HG03159 (cell line): ENCODE data around the gene XIAP.
"Not testable (repeated sequence)": the region's sequence is repeated elsewhere in the genome, so short reads cannot be mapped to it uniquely, and the experiment has no call there.

Experiments
- ATAC-seq: cut with Tn5 transposase; IDR thresholded peaks from one replicate; pipeline ENCODE4 v1.9.1; 2021; ENCODE audit warnings: mild to moderate bottlenecking, moderate library complexity; ENCODE audit not compliant: unreplicated experiment

XIAP gene

DNA sequence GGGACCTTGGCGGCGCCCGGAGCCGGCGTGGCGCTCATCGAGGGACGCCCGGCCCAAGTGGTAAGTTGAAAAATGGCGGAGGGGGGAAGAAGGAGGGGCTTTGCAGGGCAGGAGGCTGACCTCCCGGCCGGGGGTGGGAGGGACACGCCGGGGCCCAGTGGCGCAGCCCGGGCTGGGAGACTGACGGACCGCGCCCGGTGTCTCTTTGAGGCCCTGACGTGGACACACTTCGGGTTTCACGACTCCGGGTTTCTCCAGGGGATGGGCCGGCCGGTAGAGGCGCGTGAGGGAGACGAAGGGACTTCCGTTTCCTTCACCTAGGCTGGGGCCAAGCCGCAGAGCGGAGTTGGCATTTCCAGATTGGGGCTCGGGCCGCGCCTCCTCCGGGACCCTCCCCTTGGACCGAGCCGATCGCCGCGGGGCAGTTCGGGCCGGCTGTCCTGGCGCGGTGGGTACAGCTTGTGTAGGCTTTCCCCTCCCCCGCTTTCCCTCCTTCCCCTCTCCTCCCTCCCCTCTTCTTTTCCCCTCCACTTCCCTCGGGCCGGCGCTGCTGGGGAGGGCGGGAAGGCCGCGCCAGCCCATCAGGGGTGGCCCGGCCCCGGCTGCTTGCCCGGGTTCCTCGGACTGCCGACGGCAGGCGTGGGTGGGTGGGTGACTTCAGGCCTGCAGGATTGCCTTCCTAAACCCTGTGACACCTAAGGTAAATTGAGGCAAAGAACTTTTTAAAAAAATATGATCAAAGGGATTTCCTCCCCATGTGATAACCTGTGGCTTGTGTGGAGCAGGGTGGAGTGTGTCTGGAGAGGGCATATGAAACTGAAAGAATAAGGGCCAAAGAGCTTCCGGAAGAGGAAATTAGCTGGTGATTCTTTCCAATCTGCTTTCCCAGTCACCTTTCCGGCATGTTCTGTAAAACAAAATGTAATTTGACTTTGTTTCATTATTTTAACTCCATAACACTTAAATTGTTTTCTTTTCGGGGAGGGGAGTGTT is at the start of gene XIAP:
TSS of gene XIAP (plus strand) at position 208 of the 993 bp plus-strand sequence. CDS start 25,610 bp downstream, outside the sequence.
- peak; percentile 77 for ATAC-seq

GRCh38 chrX:123814343-123814742 is 45.5 kb upstream of the XIAP start:
- no peak for ATAC-seq

- ATAC-seq: not testable (repeated sequence)
Observed at GRCh38 chrX:123814934-123815394, 44.9 kb upstream of the XIAP start.

DNA sequence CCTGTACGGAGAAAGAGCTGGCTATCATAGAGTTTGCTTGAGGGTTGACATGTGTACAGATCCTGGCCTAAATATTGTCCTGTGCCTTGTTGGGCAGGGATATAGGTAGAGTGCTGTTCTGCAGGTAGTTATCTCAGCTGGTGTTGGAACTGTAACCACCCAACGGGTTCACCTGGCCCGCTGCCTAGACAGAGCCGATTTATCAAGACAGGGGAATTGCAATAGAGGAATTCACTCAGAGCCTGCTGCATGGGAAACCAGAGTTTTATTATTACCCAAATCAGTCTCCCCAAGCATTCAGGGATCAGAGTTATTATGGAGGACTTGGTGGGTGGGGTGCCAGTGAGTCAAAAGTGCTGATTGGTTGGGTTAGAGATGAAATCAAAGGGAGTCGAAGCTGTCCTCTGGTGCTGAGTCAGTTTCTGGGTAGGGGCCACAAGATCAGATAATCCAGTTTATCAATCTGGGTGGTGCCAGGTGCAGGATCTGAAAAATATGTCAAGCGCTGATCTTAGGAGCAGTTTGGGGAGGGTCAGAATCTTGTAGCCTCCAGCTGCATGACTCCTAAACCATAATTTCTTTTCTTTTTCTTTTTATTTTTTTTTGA is 42.5 kb upstream of the XIAP start:
- ATAC-seq: no peak

DNA sequence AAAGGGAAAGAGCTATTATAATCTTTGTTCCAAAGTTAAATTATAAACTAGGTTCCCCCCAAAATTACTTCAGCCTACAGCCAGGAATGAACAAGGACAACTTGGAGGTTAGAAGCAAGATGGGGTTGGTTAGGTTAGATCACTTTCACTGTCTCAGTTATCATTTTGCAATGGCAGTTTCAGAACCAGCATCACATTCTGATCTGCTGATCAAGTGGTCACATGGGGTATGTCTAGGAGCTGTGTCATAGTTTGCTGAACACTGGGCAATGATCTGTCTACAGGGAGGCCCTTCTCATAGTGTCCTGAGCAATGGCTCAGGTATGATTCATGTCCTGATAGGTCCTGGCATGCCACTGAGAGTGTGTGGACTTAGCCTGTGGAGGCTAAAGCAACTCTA is 41.6 kb upstream of the XIAP start:
- ATAC-seq: no peak

DNA sequence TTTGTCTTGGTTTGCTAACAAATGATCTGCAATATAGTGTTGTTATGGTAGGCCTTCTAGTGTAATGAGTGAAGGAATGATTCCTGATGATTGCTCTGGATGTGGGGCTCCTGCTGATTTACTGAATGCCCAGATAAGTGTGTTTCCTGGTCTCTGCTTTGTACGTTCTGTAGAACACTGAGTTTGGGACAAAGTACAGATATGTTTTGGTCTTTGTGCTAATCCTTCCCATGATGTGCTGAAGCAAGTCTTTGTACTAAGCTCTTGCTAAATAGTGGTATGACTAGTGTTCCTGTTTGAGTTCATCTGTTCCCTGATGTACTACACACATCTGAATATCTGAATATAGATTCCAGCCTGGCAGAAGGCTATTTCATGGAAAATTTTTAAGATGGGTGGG is 36.9 kb upstream of the XIAP start:
- no peak for ATAC-seq

DNA sequence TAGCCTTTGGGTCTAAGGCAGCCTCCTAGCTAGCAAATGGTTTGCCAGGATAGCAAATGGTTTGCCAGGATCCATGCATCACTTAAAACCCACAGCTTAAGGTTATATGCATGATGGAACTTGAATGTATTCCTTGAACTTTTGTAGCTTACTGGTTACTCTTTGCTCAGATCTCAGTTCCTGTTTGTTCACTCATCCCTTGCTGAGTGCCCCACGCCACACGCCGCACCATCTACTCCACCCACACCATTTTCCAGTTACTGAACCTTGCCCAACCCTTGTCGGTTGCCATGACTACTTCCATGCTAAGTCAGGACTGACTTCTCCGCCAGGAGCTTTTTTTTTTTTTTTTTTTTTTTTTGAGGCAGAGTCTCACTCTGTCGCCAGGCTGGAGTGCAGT is 29.5 kb upstream of the XIAP start:
- ATAC-seq: peak; percentile 74

DNA sequence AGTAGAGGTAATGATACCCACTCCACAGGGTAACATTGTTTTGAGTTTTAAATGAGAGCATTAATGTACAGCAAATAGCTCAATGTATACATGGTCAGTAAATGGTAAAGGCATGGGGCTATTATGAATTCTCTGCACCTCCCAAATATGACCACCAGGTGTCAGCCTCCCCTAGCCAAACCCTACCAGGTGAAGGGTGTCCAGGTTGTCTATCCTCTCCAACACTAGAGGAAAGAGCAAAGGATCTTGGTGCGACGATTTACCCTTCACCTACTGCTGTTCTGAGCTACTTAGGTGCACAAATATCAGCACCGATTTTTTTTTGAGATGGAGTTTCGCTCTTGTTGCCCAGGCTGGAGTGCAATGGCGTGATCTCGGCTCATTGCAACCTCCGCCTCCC is 26.5 kb upstream of the XIAP start:
- ATAC-seq: peak; percentile 79

DNA sequence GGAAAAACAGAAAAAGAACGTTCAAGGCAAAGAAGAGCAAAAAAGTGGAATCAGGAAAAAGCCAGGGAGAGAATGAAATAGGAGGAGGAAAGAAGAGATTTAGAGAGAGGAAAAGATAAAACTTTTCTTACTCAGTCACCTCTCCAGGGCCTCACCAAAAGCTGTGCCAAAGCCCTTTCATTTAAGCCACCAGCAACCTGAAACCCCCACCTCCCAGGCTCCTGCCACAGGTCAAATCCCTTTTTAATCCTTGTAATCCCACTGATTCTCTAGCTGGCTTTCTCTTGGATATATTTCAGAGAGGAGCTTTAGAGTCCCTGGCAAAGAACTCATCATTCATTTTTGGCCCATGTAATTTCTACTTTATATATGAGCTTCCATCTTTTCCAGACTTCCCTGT is 25.7 kb upstream of the XIAP start:
- no peak for ATAC-seq

GRCh38 chrX:123835661-123836371 is 24.0 kb upstream of the XIAP start:
- ATAC-seq: no peak

- not testable (repeated sequence) for ATAC-seq
Observed at GRCh38 chrX:123845129-123845528, 14.7 kb upstream of the XIAP start.

DNA sequence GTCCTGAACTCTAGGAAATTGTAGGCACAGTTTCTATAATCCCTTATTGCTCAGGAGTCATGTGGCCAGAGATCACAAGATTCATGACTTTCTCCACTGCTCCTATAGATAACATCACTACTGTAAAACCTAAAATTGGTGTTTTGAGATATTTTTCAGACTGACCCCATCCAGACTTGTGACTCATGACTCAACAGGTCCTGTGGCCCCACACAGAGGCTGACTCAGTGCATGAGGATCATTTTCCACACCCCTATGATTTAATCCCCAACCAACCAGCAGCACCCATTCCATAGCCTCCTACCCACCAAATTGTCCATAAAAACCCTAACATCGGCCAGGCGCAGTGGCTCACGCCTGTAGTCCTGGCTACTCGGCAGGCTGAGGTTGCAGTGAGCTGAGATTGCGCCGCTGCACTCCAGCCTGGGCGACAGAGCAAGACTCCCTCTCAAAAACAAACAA is 13.2 kb upstream of the XIAP start:
- ATAC-seq: no peak

- ATAC-seq: no peak
Observed at GRCh38 chrX:123847056-123847455, 12.8 kb upstream of the XIAP start.

- no peak for ATAC-seq
Observed at GRCh38 chrX:123849096-123849495, 10.8 kb upstream of the XIAP start.

DNA sequence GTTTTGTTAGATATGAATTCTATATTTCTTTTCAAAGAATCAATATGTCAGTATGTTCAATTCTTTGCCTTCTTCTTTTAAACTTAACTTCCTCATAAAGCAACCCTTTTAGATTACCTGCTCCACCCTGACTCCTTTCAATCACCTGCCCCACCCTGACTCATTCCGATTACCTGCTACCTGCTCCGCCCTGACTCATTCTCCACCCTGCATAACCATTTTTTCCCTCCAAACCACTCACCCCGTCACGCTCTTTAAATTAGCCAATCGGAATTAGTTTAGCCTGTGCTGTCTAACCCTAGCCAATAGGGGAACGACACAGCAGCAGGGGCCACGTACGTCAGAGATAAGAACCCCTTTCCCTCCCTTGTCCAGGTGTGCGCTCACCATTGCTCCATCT is 9.9 kb upstream of the XIAP start:
- ATAC-seq: not testable (repeated sequence)

- no peak for ATAC-seq
Observed at GRCh38 chrX:123851079-123851478, 8.8 kb upstream of the XIAP start.

DNA sequence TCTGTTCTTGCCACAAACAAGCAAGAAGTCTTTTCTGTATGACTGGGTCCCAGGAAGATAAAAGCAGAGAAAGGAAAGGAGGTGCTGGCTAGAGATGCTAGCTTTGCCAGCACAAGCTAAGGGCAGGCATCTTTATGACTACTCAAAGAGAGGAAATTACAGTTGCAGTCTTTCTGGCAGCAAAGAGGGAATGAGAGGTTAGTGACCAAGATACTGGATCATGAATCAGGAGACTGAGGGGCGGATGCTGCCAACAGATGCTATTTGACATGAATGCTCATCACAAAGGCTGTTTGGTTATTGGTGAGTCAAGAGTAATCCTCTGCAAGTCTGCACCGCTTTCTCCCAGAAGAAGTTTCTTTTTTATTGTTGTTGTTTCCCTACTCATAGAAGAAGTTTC is 5.5 kb upstream of the XIAP start:
- no peak for ATAC-seq

GRCh38 chrX:123859409-123859845 is 426 bp upstream of the XIAP start:
- peak; percentile 2 for ATAC-seq

- no peak for ATAC-seq
Observed at GRCh38 chrX:123860983-123861382, 1.1 kb downstream of the XIAP start.

DNA sequence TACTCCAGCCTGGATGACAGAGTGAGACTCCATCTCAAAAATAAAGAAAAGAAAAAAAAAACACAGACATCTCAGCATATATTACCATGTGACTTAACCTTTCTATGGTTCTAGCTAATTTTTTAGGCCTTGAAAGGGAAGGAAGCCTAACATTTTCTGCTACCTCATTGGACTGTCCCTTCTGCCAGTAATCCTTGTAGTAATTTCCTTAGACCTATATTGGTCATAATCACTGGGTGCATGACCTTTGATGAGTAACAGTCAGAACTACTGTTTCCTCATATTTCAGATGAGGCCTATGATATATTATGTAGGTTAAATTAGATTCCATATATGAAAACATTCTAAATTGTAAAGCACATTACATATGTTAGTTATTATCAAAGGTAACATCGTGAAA is 9.6 kb downstream of the XIAP start:
- no peak for ATAC-seq

- peak; percentile 66 for ATAC-seq
Observed at GRCh38 chrX:123871309-123871708, 11.5 kb downstream of the XIAP start.
